Measurements from ENCODE around the gene KCTD1. TPM values are rescaled to one million over a fixed set of nuclear protein-coding genes. Genes with fewer than 3 reads are reported as not detected.

KCTD1 gene
- total RNA-seq, 2 donors from 2014 or later = 2.0 to 3.2 TPM

DNA sequence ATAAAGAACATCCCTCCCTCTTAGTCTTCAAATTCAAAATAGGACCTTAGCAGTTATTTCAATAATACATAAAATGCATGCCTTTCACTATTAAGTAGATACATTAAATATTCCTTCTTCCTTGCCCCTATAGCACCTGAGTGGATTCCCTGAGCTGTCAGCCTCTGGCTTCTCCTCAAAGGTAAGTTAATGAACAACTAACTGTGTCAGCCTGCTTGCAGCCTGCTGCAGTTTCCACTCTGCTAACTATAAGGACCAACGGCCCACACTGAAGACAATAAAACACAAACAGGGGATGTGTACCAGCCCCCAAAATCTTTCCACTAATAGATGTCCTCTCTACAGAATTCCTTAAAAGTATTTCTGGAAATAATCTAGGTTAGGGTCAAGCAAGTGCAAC is 5.0 kb downstream of the KCTD1 start:
- no peaks in the 10 kb centered on the region for H3K27me3 Mint-ChIP-seq
- H3K4me3 Mint-ChIP-seq = no peak overlapping the region
- H3K27ac Mint-ChIP-seq = no peak overlapping the region
- H3K9me3 Mint-ChIP-seq = no peaks in the 10 kb centered on the region
- ATAC-seq (replicated peaks) = no peak
- peaks cover 5% of the 10 kb centered on the region for H3K4me1 Mint-ChIP-seq
- H3K36me3 Mint-ChIP-seq (ENCODE audit: low read depth) = no peaks in the 10 kb centered on the region

DNA sequence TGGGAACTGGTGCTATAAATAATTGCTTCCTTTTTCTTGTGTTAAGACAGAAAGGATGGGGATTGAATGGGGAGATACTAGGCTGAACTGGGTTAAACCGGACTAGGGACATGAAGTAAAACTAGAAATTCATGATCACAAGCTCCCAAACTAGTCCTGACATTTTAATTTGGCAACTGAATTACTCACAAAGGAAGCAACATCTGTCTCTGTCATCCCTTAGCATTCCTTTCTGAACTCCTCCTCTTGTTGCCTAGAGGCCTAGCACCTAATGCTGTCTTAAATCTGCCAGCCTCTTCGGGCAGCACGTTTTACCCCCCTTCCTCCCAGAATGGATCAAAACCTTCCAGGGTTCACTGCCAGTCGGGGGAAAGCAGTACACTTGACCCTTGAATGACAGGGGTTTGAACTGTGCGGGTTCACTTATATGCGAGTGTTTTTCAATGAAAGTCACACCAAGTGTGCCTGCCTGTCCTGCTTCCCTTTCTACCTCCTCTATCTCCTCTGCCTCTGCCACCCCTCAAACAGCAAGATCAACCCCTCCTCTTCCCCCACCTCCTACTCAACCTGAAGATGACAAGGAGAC is 8.2 kb downstream of the KCTD1 start:
- no peak overlapping the region for H3K4me3 Mint-ChIP-seq
- H3K4me1 Mint-ChIP-seq = peaks cover 5% of the 10 kb centered on the region
- ATAC-seq (replicated peaks) = no peak
- H3K36me3 Mint-ChIP-seq (ENCODE audit: low read depth) = no peaks in the 10 kb centered on the region
- H3K9me3 Mint-ChIP-seq = no peaks in the 10 kb centered on the region
- H3K27ac Mint-ChIP-seq = peak overlapping the region; percentile 5
- H3K27me3 Mint-ChIP-seq = no peaks in the 10 kb centered on the region

DNA sequence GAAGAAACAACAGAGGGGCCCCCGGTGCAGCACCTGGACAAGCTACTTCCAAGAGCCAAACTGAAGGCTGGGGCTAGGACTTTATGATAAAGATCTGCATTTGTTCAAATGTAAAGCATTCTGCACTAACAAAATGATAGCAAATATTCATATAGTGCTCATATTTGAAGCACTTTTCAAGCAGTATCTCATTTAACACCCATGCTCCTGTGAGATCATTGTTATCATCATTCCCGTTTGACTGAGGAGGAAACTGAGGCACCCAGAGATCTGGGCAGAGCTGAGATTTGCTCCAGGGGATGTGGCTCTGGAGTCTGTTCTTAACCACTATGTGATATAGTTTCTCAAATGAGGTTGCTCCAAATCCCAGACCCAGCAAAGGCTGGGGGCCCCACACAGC is 9.8 kb downstream of the KCTD1 start:
- Mint-ChIP-seq H3K36me3 (ENCODE audit: low read depth) (no peaks in the 10 kb centered on the region), H3K4me1 (peaks cover 5% of the 10 kb centered on the region), H3K4me3 (no peak overlapping the region), H3K27ac (no peak overlapping the region), H3K9me3 (no peaks in the 10 kb centered on the region), H3K27me3 (no peaks in the 10 kb centered on the region)
- no peak for ATAC-seq (replicated peaks)

DNA sequence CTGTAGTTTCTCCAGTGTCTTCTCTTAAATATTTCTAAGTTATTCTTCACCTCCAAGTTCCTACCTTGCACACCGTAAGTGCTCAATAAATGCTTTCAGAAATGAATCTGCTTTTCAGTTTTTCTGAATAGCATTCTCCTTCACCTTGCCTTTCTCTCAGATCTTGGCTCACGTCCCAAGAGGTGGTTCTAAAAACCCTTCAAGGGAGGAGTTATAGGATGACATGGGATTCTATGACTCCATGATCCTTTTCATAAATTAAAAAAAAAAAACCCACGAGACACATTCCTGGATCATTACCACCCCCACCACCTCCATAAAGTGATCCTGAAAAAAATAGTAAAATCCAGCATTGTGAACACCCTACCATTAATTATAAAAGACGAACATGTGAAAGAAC is 11.7 kb downstream of the KCTD1 start:
- no peak overlapping the region for H3K27ac Mint-ChIP-seq
- no peak for ATAC-seq (replicated peaks)
- no peaks in the 10 kb centered on the region for H3K27me3 Mint-ChIP-seq
- H3K9me3 Mint-ChIP-seq = no peaks in the 10 kb centered on the region
- no peak overlapping the region for H3K4me3 Mint-ChIP-seq
- no peaks in the 10 kb centered on the region for H3K36me3 Mint-ChIP-seq (ENCODE audit: low read depth)
- peaks cover 5% of the 10 kb centered on the region for H3K4me1 Mint-ChIP-seq

DNA sequence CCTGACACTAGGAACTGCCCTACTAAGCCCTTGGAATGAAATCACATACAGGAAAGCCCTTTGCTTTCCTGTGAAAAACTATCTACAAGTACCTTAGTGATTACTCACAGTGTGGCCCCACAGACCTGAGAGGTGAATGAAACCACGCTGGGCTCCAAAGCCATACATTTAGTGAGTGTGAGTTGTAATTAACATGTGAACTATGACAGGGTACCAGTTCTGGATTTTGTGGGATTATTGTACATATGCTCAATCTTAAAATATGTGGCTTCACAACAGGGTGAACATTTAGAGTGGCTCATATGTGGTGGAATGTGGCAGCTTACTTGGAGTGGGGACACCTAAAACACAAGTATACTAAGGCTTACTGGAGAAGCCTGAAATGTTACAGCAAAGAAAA is 12.3 kb downstream of the KCTD1 start:
- ATAC-seq (replicated peaks) = peak; percentile 56
- Mint-ChIP-seq H3K27ac (no peak overlapping the region), H3K27me3 (no peaks in the 10 kb centered on the region), H3K9me3 (no peaks in the 10 kb centered on the region), H3K36me3 (ENCODE audit: low read depth) (no peaks in the 10 kb centered on the region), H3K4me1 (peaks cover 5% of the 10 kb centered on the region), H3K4me3 (no peak overlapping the region)

DNA sequence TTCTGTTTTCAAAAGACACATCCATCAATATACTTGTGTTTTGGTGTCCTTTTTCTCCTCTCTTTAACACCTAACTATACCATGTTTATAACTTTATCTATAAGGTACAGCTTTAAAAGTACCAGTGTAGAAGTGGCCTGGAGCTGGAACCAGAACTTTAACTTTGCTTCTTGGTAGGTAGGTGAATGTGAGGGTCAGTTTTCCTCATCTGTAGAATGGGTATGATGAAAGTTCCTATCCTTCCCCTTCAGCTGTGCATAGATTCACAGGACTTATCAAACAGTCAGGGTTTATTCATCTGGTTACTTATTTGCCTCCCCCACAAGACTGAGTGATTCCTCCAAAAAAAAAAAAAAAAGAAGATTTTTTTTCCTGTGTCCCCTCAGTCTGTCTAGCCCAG is 12.7 kb downstream of the KCTD1 start:
- ATAC-seq (replicated peaks) = no peak
- no peaks in the 10 kb centered on the region for H3K36me3 Mint-ChIP-seq (ENCODE audit: low read depth)
- no peak overlapping the region for H3K4me3 Mint-ChIP-seq
- H3K9me3 Mint-ChIP-seq = no peaks in the 10 kb centered on the region
- no peak overlapping the region for H3K27ac Mint-ChIP-seq
- H3K4me1 Mint-ChIP-seq = peaks cover 5% of the 10 kb centered on the region
- H3K27me3 Mint-ChIP-seq = no peaks in the 10 kb centered on the region

DNA sequence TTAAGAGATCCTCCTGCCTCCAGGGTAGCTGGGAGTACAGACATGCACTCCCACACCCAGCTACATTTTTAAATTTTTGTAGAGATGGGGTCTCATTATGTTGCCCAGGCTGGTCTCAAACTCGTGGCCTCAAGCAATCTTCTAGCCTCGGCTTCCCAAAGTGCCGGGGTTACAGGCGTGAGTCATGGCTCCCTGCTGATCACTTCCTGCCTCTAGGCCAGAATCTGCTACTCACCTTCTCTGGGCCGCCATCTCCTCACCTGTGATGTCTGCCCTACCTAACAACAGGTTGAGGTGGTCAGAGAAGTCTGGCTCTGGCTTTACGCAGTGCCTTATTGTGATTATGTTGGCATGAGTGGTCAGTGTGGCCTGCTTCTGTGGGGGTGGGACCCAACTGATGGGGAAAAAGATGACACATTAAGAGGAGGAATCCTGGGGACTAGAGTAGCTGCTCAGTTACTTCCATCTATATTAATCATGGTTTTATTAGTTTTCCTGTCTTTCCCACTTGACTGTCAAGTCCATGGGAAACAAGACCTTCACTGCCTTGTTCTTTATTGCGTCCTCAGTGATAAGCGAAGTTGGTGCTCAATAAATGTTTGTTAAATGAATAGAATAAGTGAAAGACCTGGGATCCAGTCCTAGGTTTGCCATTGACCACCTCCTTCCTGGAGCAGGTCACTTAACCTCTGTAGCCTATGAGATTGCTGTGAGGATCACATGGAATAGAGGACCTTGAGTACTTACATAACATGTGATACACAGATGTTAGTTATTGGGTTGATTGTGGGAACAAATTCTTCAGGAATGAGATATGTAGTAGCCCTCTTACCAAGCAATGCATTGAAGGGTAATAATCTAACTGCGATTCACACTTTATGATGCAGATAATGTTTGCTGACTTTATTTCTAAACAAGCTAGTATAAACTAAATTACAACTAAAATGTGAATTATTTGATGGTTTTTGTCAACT is 15.7 kb downstream of the KCTD1 start:
- peaks cover 4% of the 10 kb centered on the region for H3K4me1 Mint-ChIP-seq
- no peak for ATAC-seq (replicated peaks)
- no peaks in the 10 kb centered on the region for H3K9me3 Mint-ChIP-seq
- no peak overlapping the region for H3K4me3 Mint-ChIP-seq
- H3K36me3 Mint-ChIP-seq (ENCODE audit: low read depth) = no peaks in the 10 kb centered on the region
- H3K27me3 Mint-ChIP-seq = no peaks in the 10 kb centered on the region
- H3K27ac Mint-ChIP-seq = no peak overlapping the region

DNA sequence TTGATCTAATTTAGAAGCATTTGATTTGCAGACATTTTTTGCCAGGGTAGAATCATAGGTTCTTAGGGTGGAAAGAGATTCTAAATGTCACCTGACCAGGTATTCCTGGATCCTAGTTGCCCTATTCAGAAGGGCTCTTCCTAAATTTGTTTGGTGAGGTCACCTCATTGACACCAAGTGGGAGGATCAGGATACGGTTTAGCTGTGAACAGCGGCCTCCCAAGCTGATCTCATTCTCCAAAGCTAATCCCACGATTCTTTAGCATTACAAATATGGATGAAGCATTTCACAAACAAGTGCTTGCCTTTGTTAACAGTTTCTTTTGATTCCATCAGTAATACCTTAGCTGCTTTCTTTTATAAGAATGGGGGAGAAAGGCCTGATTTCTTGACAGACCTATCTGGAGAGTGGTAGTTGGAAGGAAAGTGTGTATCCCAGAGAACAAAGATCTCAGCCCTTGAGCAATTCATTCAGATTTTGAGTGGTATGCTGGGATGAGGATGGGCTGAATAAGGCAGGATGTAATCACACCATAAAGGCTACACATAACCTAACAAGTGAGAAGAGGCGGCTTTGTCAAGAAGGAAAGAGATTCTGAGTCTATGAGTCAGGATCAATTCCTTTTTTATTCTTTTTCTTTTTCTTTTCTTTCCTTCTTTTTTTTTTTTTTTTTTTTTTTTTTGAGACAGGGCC is 16.6 kb downstream of the KCTD1 start:
- H3K4me1 Mint-ChIP-seq = peaks cover 4% of the 10 kb centered on the region
- H3K9me3 Mint-ChIP-seq = no peaks in the 10 kb centered on the region
- H3K27me3 Mint-ChIP-seq = no peaks in the 10 kb centered on the region
- no peak overlapping the region for H3K27ac Mint-ChIP-seq
- no peak for ATAC-seq (replicated peaks)
- no peaks in the 10 kb centered on the region for H3K36me3 Mint-ChIP-seq (ENCODE audit: low read depth)
- no peak overlapping the region for H3K4me3 Mint-ChIP-seq

DNA sequence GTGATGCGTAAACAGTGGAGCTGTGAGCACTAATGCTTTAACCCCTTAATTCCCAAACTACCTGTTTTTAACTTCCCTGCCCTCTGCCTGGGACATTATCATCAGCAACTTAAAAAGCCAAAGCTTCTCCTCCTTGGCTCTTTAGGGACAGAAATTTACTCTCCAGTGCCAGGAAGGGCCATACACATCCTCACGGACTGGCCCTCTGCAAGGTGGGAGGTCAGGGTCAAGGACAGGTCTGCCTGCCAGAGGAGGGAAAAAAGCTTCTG is 21.5 kb downstream of the KCTD1 start:
- peaks cover 4% of the 10 kb centered on the region for H3K4me1 Mint-ChIP-seq
- H3K27me3 Mint-ChIP-seq = no peaks in the 10 kb centered on the region
- H3K36me3 Mint-ChIP-seq (ENCODE audit: low read depth) = no peaks in the 10 kb centered on the region
- H3K27ac Mint-ChIP-seq = no peak overlapping the region
- H3K9me3 Mint-ChIP-seq = no peaks in the 10 kb centered on the region
- ATAC-seq (replicated peaks) = no peak
- no peak overlapping the region for H3K4me3 Mint-ChIP-seq

DNA sequence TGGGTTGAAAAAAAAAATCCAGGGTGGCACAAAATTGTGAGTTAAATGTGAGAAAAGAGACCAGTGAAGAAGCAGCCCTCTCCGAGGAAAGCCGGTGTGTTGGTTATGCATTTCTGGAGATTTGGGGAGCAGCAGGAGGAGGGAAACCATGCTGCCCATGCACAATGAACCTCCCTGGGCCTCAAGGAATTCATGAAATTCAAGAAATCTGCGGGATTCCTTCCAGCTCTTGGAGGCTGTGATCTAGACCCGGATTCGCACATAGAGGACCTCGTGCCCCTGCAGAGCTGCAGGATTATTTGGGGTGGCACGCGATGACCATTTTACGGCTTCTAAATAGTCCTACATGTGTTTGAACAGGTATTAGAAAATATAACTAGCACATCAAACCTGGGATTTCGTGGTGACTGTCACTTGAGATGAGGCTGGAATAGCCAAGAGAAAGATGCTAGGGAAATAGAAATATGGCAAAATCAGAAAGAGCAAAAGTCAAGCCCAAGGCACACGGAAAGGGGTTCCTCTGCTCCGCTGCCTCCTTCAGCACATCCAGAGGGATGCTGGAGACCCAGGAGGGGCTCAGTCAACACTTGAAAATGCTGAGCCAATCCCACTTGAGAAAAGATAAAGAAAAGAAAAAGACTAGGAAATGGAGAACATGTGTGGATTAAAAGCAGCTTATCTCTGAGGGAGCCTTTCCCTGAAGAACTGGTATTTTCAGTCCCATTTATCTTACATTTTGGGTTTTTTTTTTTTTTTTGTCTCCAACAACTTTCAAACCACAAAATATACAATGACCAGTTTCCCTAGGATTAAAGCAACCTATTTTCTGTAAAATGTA is 22.0 kb downstream of the KCTD1 start:
- no peaks in the 10 kb centered on the region for H3K36me3 Mint-ChIP-seq (ENCODE audit: low read depth)
- H3K27ac Mint-ChIP-seq = no peak overlapping the region
- H3K4me3 Mint-ChIP-seq = no peak overlapping the region
- H3K4me1 Mint-ChIP-seq = peaks cover 4% of the 10 kb centered on the region
- no peaks in the 10 kb centered on the region for H3K9me3 Mint-ChIP-seq
- no peaks in the 10 kb centered on the region for H3K27me3 Mint-ChIP-seq
- ATAC-seq (replicated peaks) = no peak

DNA sequence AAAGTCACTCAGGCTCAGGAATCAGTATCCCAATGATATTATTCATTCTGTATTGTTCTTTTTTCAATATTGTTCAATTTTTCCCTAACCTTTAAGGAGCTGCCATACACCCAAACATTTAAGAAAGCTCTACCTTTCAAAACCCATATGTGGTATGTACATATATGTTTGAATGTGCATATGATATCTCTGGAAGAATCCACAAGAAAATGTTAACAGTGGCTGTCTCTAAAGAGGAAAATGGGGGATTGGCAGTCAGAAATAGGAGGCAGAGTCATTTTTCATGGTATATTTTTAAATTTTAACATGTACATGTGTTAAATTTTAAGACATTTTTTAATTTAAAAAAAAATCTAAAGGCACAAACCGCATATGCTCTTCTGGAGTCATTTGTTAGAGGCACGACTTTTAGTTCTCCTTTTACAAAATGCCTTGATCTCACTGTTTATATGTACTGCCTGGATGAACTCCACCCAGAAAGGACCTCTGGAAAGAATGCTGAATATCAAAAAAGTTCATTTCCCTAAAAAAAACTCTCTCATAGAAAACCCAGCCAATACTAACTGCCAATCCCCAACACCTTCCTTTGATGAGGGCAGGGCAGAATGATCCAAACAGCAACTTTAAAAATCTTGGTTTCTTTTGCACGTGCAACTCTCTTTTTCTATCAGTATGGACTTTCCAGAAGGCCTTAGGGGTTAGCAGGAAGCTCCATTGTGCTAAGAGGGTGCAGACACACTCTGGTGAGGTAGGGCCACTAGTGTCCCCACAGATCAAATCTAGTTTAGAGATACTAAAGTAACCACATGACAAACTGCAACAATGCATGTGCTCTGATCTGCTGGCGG is 23.6 kb downstream of the KCTD1 start:
- H3K27ac Mint-ChIP-seq = no peak overlapping the region
- no peaks in the 10 kb centered on the region for H3K27me3 Mint-ChIP-seq
- no peaks in the 10 kb centered on the region for H3K36me3 Mint-ChIP-seq (ENCODE audit: low read depth)
- H3K4me3 Mint-ChIP-seq = no peak overlapping the region
- H3K9me3 Mint-ChIP-seq = no peaks in the 10 kb centered on the region
- H3K4me1 Mint-ChIP-seq = peaks cover 4% of the 10 kb centered on the region
- ATAC-seq (replicated peaks) = no peak

DNA sequence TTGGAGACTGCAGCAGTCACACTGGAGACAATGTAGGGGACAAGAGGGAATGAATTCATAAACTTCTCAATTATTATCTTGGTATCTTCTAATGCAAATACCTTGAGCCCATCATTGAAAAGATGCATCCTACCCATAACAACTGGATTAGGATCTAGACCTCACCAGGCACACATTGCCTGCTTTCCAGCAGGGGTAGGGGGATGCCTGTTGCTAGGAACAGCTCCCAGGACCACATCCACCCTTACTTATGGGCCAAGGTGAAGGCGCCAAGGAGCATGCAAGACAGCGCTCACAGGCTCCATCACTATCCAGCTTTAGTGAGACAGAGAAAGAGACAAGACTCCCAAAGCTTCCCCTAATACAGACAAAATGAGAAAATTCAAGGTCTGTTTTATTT is 24.4 kb downstream of the KCTD1 start:
- H3K36me3 Mint-ChIP-seq (ENCODE audit: low read depth) = no peaks in the 10 kb centered on the region
- H3K27me3 Mint-ChIP-seq = no peaks in the 10 kb centered on the region
- H3K9me3 Mint-ChIP-seq = no peaks in the 10 kb centered on the region
- no peak overlapping the region for H3K27ac Mint-ChIP-seq
- no peak for ATAC-seq (replicated peaks)
- no peak overlapping the region for H3K4me3 Mint-ChIP-seq
- H3K4me1 Mint-ChIP-seq = peaks cover 4% of the 10 kb centered on the region

DNA sequence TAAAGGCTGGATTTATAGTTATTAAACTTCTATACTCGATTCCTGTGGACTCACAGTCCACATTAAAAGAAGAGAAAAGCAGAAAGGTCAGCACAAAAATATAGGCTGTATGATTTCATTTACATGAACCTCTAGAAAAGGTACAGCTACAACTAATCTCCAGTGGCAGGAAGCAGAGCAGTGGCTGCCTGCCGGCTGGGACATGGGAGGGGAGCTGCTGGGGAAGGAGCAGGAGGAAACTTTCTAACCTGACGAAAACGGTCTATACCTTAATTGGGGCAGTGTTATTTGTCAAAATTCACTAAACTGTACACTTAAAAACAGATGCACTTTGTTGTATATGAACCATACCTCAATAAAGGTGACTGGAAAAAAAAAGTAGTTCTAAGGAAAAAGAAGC is 26.7 kb downstream of the KCTD1 start:
- no peak overlapping the region for H3K4me3 Mint-ChIP-seq
- no peak overlapping the region for H3K27ac Mint-ChIP-seq
- no peaks in the 10 kb centered on the region for H3K27me3 Mint-ChIP-seq
- H3K36me3 Mint-ChIP-seq (ENCODE audit: low read depth) = no peaks in the 10 kb centered on the region
- H3K9me3 Mint-ChIP-seq = no peaks in the 10 kb centered on the region
- ATAC-seq (replicated peaks) = no peak
- H3K4me1 Mint-ChIP-seq = no peaks in the 10 kb centered on the region

DNA sequence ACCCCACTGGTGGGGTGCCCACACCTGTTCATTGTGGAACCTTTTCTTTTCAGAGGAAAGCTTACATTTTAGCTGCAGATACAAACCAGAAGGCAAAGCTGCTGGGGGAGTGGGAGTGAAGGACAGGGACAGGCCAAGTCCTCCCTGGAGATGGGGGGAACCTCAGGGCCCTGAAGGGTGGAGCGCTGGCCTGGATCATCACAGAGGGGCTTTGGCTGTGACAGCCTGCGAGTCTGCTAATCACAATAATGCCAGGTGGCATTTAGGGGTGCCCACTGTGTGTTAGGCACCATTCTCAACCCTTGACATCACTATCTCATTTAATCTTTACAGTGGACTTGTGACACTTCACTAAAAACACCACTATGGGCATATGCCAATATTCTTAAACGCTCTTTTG is 27.4 kb downstream of the KCTD1 start:
- Mint-ChIP-seq H3K4me1 (no peaks in the 10 kb centered on the region), H3K27me3 (no peaks in the 10 kb centered on the region), H3K36me3 (ENCODE audit: low read depth) (no peaks in the 10 kb centered on the region), H3K4me3 (no peak overlapping the region), H3K27ac (no peak overlapping the region), H3K9me3 (no peaks in the 10 kb centered on the region)
- no peak for ATAC-seq (replicated peaks)

All from activated T-helper 17 cell treated with anti-CD3 and anti-CD28 coated beads, Interleukin-2, amount 50 U/mL, for 72 hours (primary cell).